ENCODE data around the gene MRPL48. TPM values are rescaled to one million over a fixed set of nuclear protein-coding genes. Genes with fewer than 3 reads are reported as not detected.
"Not testable (repeated sequence)": the region's sequence is repeated elsewhere in the genome, so short reads cannot be mapped to it uniquely, and the experiment has no call there.

MRPL48 gene
- total and polyA plus RNA-seq, 4 experiments from 2014 or later = 24.9 to 85.1 (median 51.1) TPM

- H3K4me3 ChIP-seq (ENCODE audit: low read length in 2 of 2); H3K27me3 Mint-ChIP-seq; H3K9me3 Mint-ChIP-seq; H3K27ac ChIP-seq (ENCODE audit: low read depth, low read length); H3K36me3 ChIP-seq (ENCODE audit: insufficient read depth, low read length); intact Hi-C loops (cut with micrococcal nuclease); CTCF ChIA-PET (ENCODE audit: partially characterized antibody); H3K9me3 ChIP-seq (ENCODE audit: control insufficient read depth in 1 of 2, low read length in 2 of 2); H3K27me3 ChIP-seq (ENCODE audit: insufficient read depth, low read length); DNase-seq: not testable (repeated sequence)
- H3K4me1 ChIP-seq (ENCODE audit: insufficient read depth, low read length) = peaks cover 44% of the 10 kb centered on the region
- peak overlapping the region in 2 of 8 donors; percentile 38 to 40 for H3K4me3 Mint-ChIP-seq
- peaks cover 3 to 11% of the 10 kb centered on the region in 2 donors for H3K36me3 Mint-ChIP-seq
- peaks cover 31 to 63% (median 50%) of the 10 kb centered on the region in 4 donors for H3K4me1 Mint-ChIP-seq
- H3K27ac Mint-ChIP-seq = peak overlapping the region in 3 of 7 donors; percentile 26 to 63 (median 43)
- POLR2A ChIA-PET (ENCODE audit: partially characterized antibody) = interaction anchor here (0.9 to 1.1 kb wide), 2 partner anchors 10 to 29 kb away, joined by 3 to 4 read pairs; partner anchors contain the start of gene RAB6A
These were observed 36.8 kb upstream of the MRPL48 start for GRCh38 chr11:73750862-73751261.

DNA sequence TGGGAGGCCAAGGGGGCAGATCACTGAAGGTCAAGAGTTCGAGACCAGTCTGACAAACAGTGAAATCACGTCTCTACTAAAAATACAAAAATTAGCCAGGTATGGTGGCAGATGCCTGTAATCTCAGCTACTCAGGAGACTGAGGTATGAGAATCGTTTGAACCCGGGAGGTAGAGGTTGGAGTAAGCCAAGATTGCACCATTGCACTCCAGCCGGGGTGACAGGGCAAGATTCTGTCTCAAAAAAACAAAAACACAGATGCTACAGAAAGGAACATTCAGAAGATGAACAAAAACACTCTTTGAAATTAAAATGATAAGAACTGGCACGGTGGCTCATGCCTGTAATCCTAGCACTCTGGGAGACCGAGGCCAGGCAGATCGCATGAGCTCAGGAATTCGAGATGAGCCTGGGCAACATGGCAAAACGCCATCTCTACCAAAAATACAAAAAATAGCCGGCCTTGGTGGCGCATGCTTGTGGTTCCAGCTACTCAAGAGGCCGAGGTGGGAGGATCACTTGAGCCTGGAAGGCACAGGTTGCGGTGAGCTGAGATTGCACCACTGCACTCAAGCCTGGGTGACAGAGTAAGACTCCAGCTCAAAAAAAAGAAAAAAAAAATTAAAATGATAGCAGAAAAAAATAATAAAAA is 35.3 kb upstream of the MRPL48 start:
- no peak overlapping the region for H3K27ac ChIP-seq (ENCODE audit: low read depth, low read length)
- intact Hi-C loops (cut with micrococcal nuclease) = no loop called here
- Mint-ChIP-seq H3K4me1 (peaks cover 33 to 70% (median 53%) of the 10 kb centered on the region in 4 donors), H3K4me3 (peak overlapping the region in 4 of 8 donors; percentile 4 to 79 (median 18)), H3K27me3 (no peaks in the 10 kb centered on the region), H3K27ac (peak overlapping the region in 4 of 7 donors; percentile 2 to 88 (median 12)), H3K9me3 (no peaks in the 10 kb centered on the region), H3K36me3 (peaks cover 3 to 11% of the 10 kb centered on the region in 2 donors)
- no peaks in the 10 kb centered on the region for H3K36me3 ChIP-seq (ENCODE audit: insufficient read depth, low read length)
- H3K4me1 ChIP-seq (ENCODE audit: insufficient read depth, low read length) = peaks cover 46% of the 10 kb centered on the region
- POLR2A ChIA-PET (ENCODE audit: partially characterized antibody) = interaction anchor here (1.3 kb wide), 1 partner anchor 9 kb away, joined by 6 read pairs; the partner anchor contains the start of gene RAB6A
- no peaks in the 10 kb centered on the region for H3K27me3 ChIP-seq (ENCODE audit: insufficient read depth, low read length)
- CTCF ChIA-PET (ENCODE audit: partially characterized antibody) = interaction anchor here (0.7 to 1.7 kb wide), 3 partner anchors 9 to 92 kb away, joined by 3 to 4 read pairs (median 3); partner anchors contain the start of gene RAB6A
- no peak overlapping the region for H3K4me3 ChIP-seq (ENCODE audit: low read length in 2 of 2)
- H3K9me3 ChIP-seq (ENCODE audit: control insufficient read depth in 1 of 2, low read length in 2 of 2) = no peaks in the 10 kb centered on the region
- DNase-seq = no peak

DNA sequence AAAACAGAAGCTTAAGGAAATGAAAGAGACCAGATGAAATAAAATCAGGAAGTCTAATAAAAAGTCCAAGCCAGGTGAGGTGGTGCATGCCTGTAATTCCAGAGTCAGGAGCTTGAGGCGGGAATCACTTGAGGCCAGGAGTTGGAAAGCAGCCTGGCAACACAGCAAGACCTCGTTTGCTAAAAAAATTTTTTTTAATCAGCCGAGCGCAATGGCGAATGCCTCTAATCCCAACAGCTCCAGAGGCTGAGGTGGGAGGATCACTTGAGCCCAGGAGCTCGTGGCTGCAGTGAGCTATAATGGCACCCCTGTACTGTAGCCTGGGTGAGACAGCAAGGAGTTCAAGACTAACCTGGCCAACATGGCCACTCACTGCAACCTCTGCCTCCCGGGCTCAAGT is 34.8 kb upstream of the MRPL48 start:
- intact Hi-C loops (cut with micrococcal nuclease) = no loop called here
- H3K27me3 Mint-ChIP-seq = no peaks in the 10 kb centered on the region
- ChIA-PET POLR2A (ENCODE audit: partially characterized antibody) (interaction anchor here (1.3 kb wide), 1 partner anchor 8 kb away, joined by 6 read pairs; the partner anchor contains the start of gene RAB6A), CTCF (ENCODE audit: partially characterized antibody) (interaction anchor here (0.7 to 1.7 kb wide), 3 partner anchors 8 to 92 kb away, joined by 3 to 4 read pairs (median 3); partner anchors contain the start of gene RAB6A)
- H3K36me3 Mint-ChIP-seq = peaks cover 3 to 11% of the 10 kb centered on the region in 2 donors
- H3K27ac ChIP-seq (ENCODE audit: low read depth, low read length) = no peak overlapping the region
- no peaks in the 10 kb centered on the region for H3K9me3 Mint-ChIP-seq
- H3K27me3 ChIP-seq (ENCODE audit: insufficient read depth, low read length) = no peaks in the 10 kb centered on the region
- no peak overlapping the region for H3K4me3 Mint-ChIP-seq
- peaks cover 48% of the 10 kb centered on the region for H3K4me1 ChIP-seq (ENCODE audit: insufficient read depth, low read length)
- H3K4me1 Mint-ChIP-seq = peaks cover 33 to 70% (median 53%) of the 10 kb centered on the region in 4 donors
- no peak overlapping the region for H3K4me3 ChIP-seq (ENCODE audit: low read length in 2 of 2)
- no peaks in the 10 kb centered on the region for H3K36me3 ChIP-seq (ENCODE audit: insufficient read depth, low read length)
- H3K9me3 ChIP-seq (ENCODE audit: control insufficient read depth in 1 of 2, low read length in 2 of 2) = no peaks in the 10 kb centered on the region
- H3K27ac Mint-ChIP-seq = no peak overlapping the region
- DNase-seq = no peak

- no peaks in the 10 kb centered on the region for H3K27me3 Mint-ChIP-seq
- ChIA-PET POLR2A (ENCODE audit: partially characterized antibody) (interaction anchor here (2.1 kb wide), 1 partner anchor 26 kb away, joined by 4 read pairs; no protein-coding TSS in a partner anchor), CTCF (ENCODE audit: partially characterized antibody) (no interaction called here)
- no peak overlapping the region for H3K4me3 Mint-ChIP-seq
- peaks cover 39 to 78% (median 55%) of the 10 kb centered on the region in 4 donors for H3K4me1 Mint-ChIP-seq
- Histone ChIP-seq H3K27ac (ENCODE audit: low read depth, low read length) (no peak overlapping the region), H3K4me3 (ENCODE audit: low read length in 2 of 2) (no peak overlapping the region), H3K36me3 (ENCODE audit: insufficient read depth, low read length) (no peaks in the 10 kb centered on the region), H3K9me3 (ENCODE audit: control insufficient read depth in 1 of 2, low read length in 2 of 2) (no peaks in the 10 kb centered on the region), H3K4me1 (ENCODE audit: insufficient read depth, low read length) (peaks cover 53% of the 10 kb centered on the region), H3K27me3 (ENCODE audit: insufficient read depth, low read length) (no peaks in the 10 kb centered on the region)
- H3K27ac Mint-ChIP-seq = no peak overlapping the region
- H3K36me3 Mint-ChIP-seq = peaks cover 3 to 11% of the 10 kb centered on the region in 2 donors
- H3K9me3 Mint-ChIP-seq = no peaks in the 10 kb centered on the region
- no peak for DNase-seq
- intact Hi-C loops (cut with micrococcal nuclease) = no loop called here
These were observed 33.7 kb upstream of the MRPL48 start for GRCh38 chr11:73753938-73754337.

DNA sequence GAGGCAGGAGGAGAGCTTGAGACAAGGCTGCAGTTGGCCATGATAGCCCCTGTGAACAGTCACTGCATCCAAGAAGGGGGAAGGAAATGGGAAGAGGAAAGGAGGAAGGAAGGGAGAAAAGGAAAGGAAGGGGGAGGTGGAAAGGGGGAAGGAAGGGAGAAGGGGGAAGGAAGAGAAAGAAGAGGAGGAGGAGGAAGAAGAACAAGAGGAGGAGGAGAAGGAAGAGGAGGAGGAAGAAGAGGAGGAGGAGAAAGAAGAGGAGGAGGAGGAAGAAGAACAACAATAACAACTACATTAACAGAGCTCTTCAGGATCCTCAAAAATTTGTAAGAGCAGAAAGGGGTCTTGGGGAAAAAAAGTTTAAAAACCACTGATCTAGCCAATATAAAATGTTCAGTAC is 32.0 kb upstream of the MRPL48 start:
- H3K4me3 ChIP-seq (ENCODE audit: low read length in 2 of 2) = no peak overlapping the region
- POLR2A ChIA-PET (ENCODE audit: partially characterized antibody) = interaction anchor here (0.9 to 2.1 kb wide), 2 partner anchors 9 to 24 kb away, joined by 4 read pairs; no protein-coding TSS in a partner anchor
- Mint-ChIP-seq H3K27me3 (no peaks in the 10 kb centered on the region), H3K4me3 (no peak overlapping the region), H3K9me3 (no peaks in the 10 kb centered on the region), H3K4me1 (peaks cover 41 to 75% (median 55%) of the 10 kb centered on the region in 4 donors), H3K27ac (peak overlapping the region in 2 of 7 donors; percentile 42 to 73), H3K36me3 (peaks cover 3 to 16% of the 10 kb centered on the region in 2 donors)
- intact Hi-C loops (cut with micrococcal nuclease) = no loop called here
- H3K27me3 ChIP-seq (ENCODE audit: insufficient read depth, low read length) = no peaks in the 10 kb centered on the region
- no peaks in the 10 kb centered on the region for H3K9me3 ChIP-seq (ENCODE audit: control insufficient read depth in 1 of 2, low read length in 2 of 2)
- H3K36me3 ChIP-seq (ENCODE audit: insufficient read depth, low read length) = no peaks in the 10 kb centered on the region
- CTCF ChIA-PET (ENCODE audit: partially characterized antibody) = no interaction called here
- H3K27ac ChIP-seq (ENCODE audit: low read depth, low read length) = no peak overlapping the region
- peaks cover 60% of the 10 kb centered on the region for H3K4me1 ChIP-seq (ENCODE audit: insufficient read depth, low read length)
- no peak for DNase-seq

DNA sequence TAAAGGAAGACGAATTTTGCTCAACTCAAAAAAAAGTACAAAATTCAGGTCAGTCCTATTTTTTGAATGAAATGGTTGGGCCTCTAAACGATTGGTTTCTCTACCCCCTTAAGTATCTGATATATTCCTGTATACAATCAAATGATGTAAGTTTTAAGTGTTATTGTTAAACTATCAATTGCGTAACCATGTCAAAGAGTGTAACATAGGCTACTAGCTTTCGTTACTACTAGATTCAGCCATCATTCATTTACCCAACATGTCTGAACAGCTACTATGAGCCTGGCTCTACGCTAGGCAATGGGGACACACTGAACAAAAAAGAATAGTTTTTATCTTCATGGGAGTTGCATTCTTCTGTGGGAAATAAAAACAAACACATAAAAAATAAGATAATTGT is 30.1 kb upstream of the MRPL48 start:
- Mint-ChIP-seq H3K4me3 (no peak overlapping the region), H3K36me3 (peaks cover 3 to 11% of the 10 kb centered on the region in 2 donors), H3K9me3 (no peaks in the 10 kb centered on the region), H3K27ac (no peak overlapping the region), H3K27me3 (no peaks in the 10 kb centered on the region), H3K4me1 (peaks cover 28 to 64% (median 45%) of the 10 kb centered on the region in 4 donors)
- DNase-seq = no peak
- no peaks in the 10 kb centered on the region for H3K36me3 ChIP-seq (ENCODE audit: insufficient read depth, low read length)
- ChIA-PET CTCF (ENCODE audit: partially characterized antibody) (interaction anchor here (0.6 to 1.7 kb wide), 2 partner anchors 22 to 45 kb away, joined by 3 to 4 read pairs; no protein-coding TSS in a partner anchor), POLR2A (ENCODE audit: partially characterized antibody) (no interaction called here)
- no peaks in the 10 kb centered on the region for H3K9me3 ChIP-seq (ENCODE audit: control insufficient read depth in 1 of 2, low read length in 2 of 2)
- H3K27me3 ChIP-seq (ENCODE audit: insufficient read depth, low read length) = no peaks in the 10 kb centered on the region
- intact Hi-C loops (cut with micrococcal nuclease) = no loop called here
- H3K4me3 ChIP-seq (ENCODE audit: low read length in 2 of 2) = no peak overlapping the region
- no peak overlapping the region for H3K27ac ChIP-seq (ENCODE audit: low read depth, low read length)
- peaks cover 49% of the 10 kb centered on the region for H3K4me1 ChIP-seq (ENCODE audit: insufficient read depth, low read length)

DNA sequence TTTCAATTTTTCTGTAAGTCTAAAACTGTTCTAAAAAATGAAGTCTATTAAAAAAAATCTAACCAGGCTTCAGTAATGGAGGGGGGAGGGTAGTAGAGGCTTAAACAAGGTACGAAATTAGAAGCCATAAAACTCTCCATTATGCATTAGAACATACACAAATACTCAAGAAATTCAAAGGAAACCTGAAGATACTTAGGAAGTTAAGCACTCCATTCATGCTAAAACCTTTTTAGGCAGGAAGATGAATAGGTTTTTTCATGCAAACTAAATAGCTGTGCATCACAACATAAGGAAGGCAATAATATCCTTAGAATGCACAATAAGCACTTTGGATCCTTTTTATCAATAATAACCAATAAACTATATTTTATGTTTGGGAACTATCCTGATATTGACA is 29.2 kb upstream of the MRPL48 start:
- Histone ChIP-seq H3K4me1 (ENCODE audit: insufficient read depth, low read length) (peaks cover 44% of the 10 kb centered on the region), H3K4me3 (ENCODE audit: low read length in 2 of 2) (no peak overlapping the region), H3K27ac (ENCODE audit: low read depth, low read length) (no peak overlapping the region), H3K27me3 (ENCODE audit: insufficient read depth, low read length) (no peaks in the 10 kb centered on the region), H3K36me3 (ENCODE audit: insufficient read depth, low read length) (no peaks in the 10 kb centered on the region), H3K9me3 (ENCODE audit: control insufficient read depth in 1 of 2, low read length in 2 of 2) (no peaks in the 10 kb centered on the region)
- intact Hi-C loops (cut with micrococcal nuclease) = no loop called here
- ChIA-PET CTCF (ENCODE audit: partially characterized antibody) (interaction anchor here (1.1 to 1.7 kb wide), 2 partner anchors 9 to 21 kb away, joined by 3 to 4 read pairs; no protein-coding TSS in a partner anchor), POLR2A (ENCODE audit: partially characterized antibody) (no interaction called here)
- Mint-ChIP-seq H3K27me3 (no peaks in the 10 kb centered on the region), H3K27ac (peak overlapping the region in 4 of 7 donors; percentile 19 to 91 (median 74)), H3K4me3 (peak overlapping the region; percentile 69 to 96 (median 90)), H3K9me3 (no peaks in the 10 kb centered on the region), H3K4me1 (peaks cover 27 to 59% (median 43%) of the 10 kb centered on the region in 4 donors), H3K36me3 (peaks cover 3 to 10% of the 10 kb centered on the region in 2 donors)
- DNase-seq = no peak
